ENCODE measurements around the gene PADI1.
"Not testable (repeated sequence)": the region's sequence is repeated elsewhere in the genome, so short reads cannot be mapped to it uniquely, and the experiment has no call there.

Gene PADI1

DNA sequence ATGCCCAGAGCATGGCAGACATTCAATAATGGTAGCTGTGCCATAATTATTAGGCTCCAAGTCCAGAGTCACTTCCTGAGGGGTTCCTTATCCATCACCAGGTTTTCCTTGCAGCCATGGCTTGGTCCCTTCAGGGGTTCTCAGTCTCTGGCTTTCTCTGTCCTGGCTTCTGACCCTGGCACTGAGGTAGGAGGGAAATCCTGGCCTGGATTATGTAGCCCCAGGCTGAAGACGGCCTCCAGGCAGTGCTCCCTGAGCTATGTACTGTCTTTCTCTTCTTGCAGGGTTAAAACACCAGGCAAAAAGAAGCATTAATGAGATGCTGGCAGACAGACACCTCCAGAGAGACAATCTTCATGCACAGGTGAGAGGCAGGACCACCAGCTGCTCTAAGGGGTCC lies 34.5 kb downstream of the PADI1 start:
- no peak overlapping the region for H3K4me3 ChIP-seq (ENCODE audit: control insufficient read depth, low read depth, low read length)
- peak; percentile 64 for DNase-seq (ENCODE audit: low read depth)
- TF ChIP-seq, protein P1, sequence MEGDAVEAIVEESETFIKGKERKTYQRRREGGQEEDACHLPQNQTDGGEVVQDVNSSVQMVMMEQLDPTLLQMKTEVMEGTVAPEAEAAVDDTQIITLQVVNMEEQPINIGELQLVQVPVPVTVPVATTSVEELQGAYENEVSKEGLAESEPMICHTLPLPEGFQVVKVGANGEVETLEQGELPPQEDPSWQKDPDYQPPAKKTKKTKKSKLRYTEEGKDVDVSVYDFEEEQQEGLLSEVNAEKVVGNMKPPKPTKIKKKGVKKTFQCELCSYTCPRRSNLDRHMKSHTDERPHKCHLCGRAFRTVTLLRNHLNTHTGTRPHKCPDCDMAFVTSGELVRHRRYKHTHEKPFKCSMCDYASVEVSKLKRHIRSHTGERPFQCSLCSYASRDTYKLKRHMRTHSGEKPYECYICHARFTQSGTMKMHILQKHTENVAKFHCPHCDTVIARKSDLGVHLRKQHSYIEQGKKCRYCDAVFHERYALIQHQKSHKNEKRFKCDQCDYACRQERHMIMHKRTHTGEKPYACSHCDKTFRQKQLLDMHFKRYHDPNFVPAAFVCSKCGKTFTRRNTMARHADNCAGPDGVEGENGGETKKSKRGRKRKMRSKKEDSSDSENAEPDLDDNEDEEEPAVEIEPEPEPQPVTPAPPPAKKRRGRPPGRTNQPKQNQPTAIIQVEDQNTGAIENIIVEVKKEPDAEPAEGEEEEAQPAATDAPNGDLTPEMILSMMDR (IDR thresholded peaks at IDR 0.05; ENCODE audit: control insufficient read depth, insufficient read depth, low read depth, low read length, missing control alignments) = no peak

DNA sequence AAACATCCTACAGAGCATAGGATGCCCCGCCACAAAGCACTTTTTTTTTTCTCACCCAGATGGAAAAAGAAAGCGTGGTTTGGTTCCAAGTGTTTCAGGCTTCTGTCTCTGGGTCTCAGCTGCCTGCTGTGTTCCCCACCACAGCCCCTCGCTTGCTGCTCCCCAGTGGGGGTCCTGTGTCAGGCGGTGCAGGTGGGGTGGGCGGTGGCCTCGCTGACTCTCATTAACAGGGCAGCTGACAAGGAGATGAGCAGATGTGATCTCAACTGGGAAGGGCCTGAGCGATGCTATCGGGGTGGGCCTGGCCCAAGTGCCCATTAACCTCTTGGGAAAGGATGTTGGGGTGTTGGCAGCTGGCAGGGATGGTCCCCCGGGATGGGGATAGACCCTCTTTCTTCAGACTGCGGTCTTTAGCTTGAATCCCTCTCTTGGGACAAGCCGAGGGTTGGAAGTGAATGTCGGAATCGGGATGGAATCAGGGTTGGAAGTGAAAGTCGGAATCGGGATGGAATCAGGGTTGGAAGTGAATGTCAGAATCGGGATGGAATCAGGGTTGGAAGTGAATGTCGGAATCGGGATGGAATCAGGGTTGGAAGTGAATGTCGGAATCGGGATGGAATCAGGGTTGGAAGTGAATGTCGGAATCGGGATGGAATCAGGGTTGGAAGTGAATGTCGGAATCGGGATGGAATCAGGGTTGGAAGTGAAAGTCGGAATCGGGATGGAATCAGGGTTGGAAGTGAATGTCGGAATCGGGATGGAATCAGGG lies 36.3 kb downstream of the PADI1 start:
- not testable (repeated sequence) for DNase-seq (ENCODE audit: low read depth); H3K4me3 ChIP-seq (ENCODE audit: control insufficient read depth, low read depth, low read length)

DNA sequence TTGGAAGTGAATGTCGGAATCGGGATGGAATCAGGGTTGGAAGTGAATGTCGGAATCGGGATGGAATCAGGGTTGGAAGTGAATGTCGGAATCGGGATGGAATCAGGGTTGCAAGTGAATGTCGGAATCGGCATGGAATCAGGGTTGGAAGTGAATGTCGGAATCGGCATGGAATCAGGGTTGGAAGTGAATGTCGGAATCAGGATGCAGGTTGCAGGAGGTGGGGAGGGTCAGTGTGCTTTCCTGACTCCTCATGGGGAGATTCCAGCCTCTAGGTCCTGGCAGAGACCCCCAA lies 36.8 kb downstream of the PADI1 start:
- H3K4me3 ChIP-seq (ENCODE audit: control insufficient read depth, low read depth, low read length); DNase-seq (ENCODE audit: low read depth): not testable (repeated sequence)

DNA sequence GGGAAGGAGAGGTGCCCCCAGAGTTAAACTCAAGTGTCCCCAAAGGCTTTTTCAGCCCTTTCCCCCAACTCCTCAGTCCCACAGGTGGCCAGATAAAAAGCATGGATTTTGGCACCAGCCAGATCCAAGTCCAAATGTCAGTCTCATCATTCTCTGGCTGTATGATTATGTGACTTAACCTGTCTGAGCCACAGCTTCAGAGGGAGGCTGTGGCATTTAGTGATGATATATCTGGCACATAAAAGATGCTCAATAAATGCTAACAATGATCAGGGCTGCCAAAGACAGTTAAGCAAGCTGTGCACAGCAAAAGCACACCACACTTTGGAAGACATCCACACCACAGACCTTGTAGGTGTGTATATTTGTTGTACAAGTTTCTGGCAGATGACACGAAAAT lies 38.3 kb downstream of the PADI1 start:
- TF ChIP-seq, protein P1 (IDR thresholded peaks at IDR 0.05; ENCODE audit: control insufficient read depth, insufficient read depth, low read depth, low read length, missing control alignments) = no peak
- H3K4me3 ChIP-seq (ENCODE audit: control insufficient read depth, low read depth, low read length) = no peak overlapping the region
- no peak for DNase-seq (ENCODE audit: low read depth)

DNA sequence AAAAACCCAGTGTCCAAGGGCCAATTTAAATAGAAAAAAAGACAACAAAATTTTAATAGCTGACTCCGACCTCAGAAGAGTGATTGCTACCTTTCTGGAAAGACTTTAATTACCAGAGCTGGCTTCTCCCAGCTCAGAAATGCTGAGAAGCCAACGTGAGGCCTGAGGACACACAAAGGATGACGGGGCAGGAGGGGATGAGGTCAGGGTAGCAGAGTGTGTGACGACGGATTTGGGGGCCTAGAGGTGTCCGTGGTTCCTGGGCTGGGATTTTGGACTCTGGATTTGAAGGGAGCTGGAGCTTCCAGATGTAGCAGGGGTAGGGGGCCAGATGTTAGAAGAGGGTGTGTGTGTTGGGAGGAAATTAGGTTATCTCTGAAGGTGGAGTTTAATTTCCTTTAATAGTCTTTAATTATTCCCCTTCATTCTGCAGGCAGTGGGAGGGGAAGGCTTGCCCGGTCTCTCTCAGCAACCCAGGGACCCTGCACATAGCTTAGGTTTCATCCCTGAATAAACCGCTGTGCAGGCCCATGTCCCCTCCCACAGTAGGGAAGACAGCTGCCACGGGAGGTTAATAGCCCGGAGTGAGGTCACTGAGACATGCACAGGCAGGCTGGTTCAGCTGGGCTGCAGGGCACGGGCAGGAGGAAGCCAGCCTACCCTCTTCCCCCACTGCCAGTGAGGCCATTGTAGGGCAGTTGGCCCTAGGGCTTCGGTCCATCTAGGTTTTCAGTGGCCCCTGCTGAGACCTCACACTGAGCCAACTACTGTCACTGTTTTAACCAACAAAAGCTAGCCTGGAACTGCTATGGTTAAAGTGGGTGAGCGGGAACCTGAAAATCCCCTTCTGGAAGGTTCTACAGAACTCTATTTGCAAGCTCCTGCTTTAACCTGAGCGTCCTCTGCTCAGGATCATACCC lies 40.2 kb downstream of the PADI1 start:
- no peak overlapping the region for H3K4me3 ChIP-seq (ENCODE audit: control insufficient read depth, low read depth, low read length)
- DNase-seq (ENCODE audit: low read depth) = no peak
- TF ChIP-seq, protein P1 (IDR thresholded peaks at IDR 0.05; ENCODE audit: control insufficient read depth, insufficient read depth, low read depth, low read length, missing control alignments) = no peak

DNA sequence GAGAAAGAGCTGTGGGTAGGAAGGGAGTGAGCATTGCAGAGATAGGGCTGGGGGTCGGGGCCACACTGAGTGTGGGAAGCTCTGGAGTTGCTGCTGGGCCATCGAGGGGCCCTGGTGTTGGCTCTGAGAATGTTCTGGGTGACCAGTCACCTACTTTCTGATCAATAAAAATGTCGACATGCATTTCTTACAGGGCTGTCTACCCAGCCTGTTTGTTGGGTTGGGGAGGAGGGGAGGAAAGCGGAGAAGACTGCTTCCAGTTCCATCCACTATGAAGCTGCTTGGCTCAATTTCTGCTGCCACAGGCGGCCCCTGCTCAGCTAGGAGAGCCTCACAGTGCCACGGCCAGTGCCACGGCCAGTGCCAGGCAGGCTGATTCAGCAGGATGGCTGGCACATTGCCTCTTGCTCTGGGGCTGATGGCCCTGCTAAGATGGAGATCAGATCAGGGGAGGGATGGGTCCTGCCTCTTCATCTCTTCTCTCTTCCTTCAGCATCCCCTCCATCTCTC lies 40.9 kb downstream of the PADI1 start:
- no peak for DNase-seq (ENCODE audit: low read depth)
- TF ChIP-seq, protein P1 (IDR thresholded peaks at IDR 0.05; ENCODE audit: control insufficient read depth, insufficient read depth, low read depth, low read length, missing control alignments) = no peak
- no peak overlapping the region for H3K4me3 ChIP-seq (ENCODE audit: control insufficient read depth, low read depth, low read length)

DNA sequence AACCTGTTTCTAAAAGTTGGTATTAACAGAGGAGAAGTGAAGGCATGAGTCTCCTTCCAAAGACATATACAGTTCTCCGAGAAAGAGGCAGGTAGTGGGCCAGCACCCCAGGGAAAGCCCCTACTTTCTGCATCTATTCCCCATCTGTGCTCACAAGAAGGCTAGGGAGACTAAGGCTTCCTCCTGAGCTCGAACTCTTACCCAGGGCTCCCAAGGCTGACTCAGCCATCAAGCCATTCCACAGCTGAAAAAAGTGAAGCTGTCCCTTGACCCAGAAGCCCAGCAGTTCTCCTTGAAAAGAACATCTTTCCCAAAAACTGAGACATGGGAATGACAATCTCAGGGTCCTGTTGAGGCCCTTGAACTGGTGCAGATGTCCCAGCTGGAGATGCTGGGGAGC lies 42.0 kb downstream of the PADI1 start:
- TF ChIP-seq, protein P1 (IDR thresholded peaks at IDR 0.05; ENCODE audit: control insufficient read depth, insufficient read depth, low read depth, low read length, missing control alignments) = no peak
- H3K4me3 ChIP-seq (ENCODE audit: control insufficient read depth, low read depth, low read length) = no peak overlapping the region
- DNase-seq (ENCODE audit: low read depth) = no peak

All from AG09309 (cell line).